Hepatocyte (in vitro differentiated cells): ENCODE measurements around the gene MATCAP1. TPM values are rescaled to one million over a fixed set of nuclear protein-coding genes. Genes with fewer than 3 reads are reported as not detected.

ENCODE experiments used
- DNase-seq: peaks from one replicate; pipeline ENCODE4 v3.0.0-alpha.2; 2016; ENCODE audit warnings: low spot score
- H2AFZ ChIP-seq: fragments of 200-600 bp; sonication (generic); 2 replicates; pipeline ENCODE4 v1.6.0; 2016; ENCODE audit warnings: antibody characterized with exemption, mild to moderate bottlenecking
- H3K27ac ChIP-seq: fragments of 200-600 bp; sonication (generic); 2 replicates; pipeline ENCODE4 v1.5.1; 2016; ENCODE audit warnings: mild to moderate bottlenecking
- H3K27me3 ChIP-seq: fragments of 200-600 bp; sonication (generic); 2 replicates; pipeline ENCODE4 v1.6.1; 2016
- H3K36me3 ChIP-seq: fragments of 200-600 bp; sonication (generic); replicated peaks from 2 replicates; pipeline ENCODE4 v1.5.1; 2016; ENCODE audit warnings: low read depth; ENCODE audit not compliant: insufficient read depth
- H3K4me1 ChIP-seq: fragments of 200-600 bp; sonication (generic); 2 replicates; pipeline ENCODE4 v1.5.1; 2016; ENCODE audit warnings: mild to moderate bottlenecking, moderate library complexity; ENCODE audit not compliant: insufficient read depth
- H3K4me2 ChIP-seq: fragments of 200-600 bp; sonication (generic); 2 replicates; pipeline ENCODE4 v1.6.0; 2016
- H3K4me3 ChIP-seq: fragments of 200-600 bp; sonication (generic); 2 replicates; pipeline ENCODE4 v1.5.1; 2016; ENCODE audit warnings: mild to moderate bottlenecking
- H3K79me2 ChIP-seq: fragments of 200-600 bp; sonication (generic); 2 replicates; pipeline ENCODE4 v1.6.0; 2017; ENCODE audit warnings: mild to moderate bottlenecking
- H3K9me2 ChIP-seq: fragments of 200-600 bp; sonication (generic); replicated peaks from 2 replicates; pipeline ENCODE4 v1.6.0; 2017; ENCODE audit warnings: mild to moderate bottlenecking; ENCODE audit not compliant: insufficient read depth
- H3K9me3 ChIP-seq: fragments of 200-600 bp; sonication (generic); 2 replicates; pipeline ENCODE4 v1.5.1; 2016; ENCODE audit warnings: low read depth, mild to moderate bottlenecking
- H4K20me1 ChIP-seq: fragments of 200-600 bp; sonication (generic); 2 replicates; pipeline ENCODE4 v1.6.0; 2016; ENCODE audit warnings: mild to moderate bottlenecking; ENCODE audit not compliant: insufficient read depth, poor library complexity, severe bottlenecking
- CTCF ChIP-seq: fragments of 200-600 bp; sonication (generic); IDR thresholded peaks from 2 replicates; pipeline ENCODE4 v1.5.1; 2016; ENCODE audit warnings: antibody characterized with exemption, mild to moderate bottlenecking; ENCODE audit not compliant: poor library complexity
- EZH2 ChIP-seq: fragments of 200-600 bp; sonication (generic); IDR thresholded peaks from 2 replicates; pipeline ENCODE4 v1.6.1; 2016; ENCODE audit warnings: antibody characterized with exemption, mild to moderate bottlenecking, borderline replicate concordance
- EZH2phosphoT487 ChIP-seq: fragments of 200-600 bp; sonication (generic); IDR thresholded peaks from one replicate; pipeline ENCODE4 v1.6.1; 2018; ENCODE audit warnings: antibody characterized with exemption, mild to moderate bottlenecking, low read depth, moderate library complexity; ENCODE audit not compliant: unreplicated experiment, severe bottlenecking
- WGBS: methylation state at CpG from one replicate; pipeline ENCODE4 v1.1.6; 2016; ENCODE audit warnings: low lambda C conversion rate; ENCODE audit errors: missing lambda C conversion rate; 5-methylcytosine and 5-hydroxymethylcytosine counted together
- polyA plus RNA-seq: library from polyadenylated mRNA; unstranded; fragments of >200 nt; fragmentation: Nextera tagmentation; extraction: Ambion mirVana; gene quantifications from 2 replicates; pipeline ENCODE4 v1.2.1, GENCODE V29; 2016
- total RNA-seq: library from RNA; depleted of rRNA; stranded (reverse); fragments of >200 nt; gene quantifications from 2 replicates; pipeline ENCODE4 v1.2.3, GENCODE V29; 2014

Gene MATCAP1
- total and polyA plus RNA-seq, 2 experiments from 2014 or later: 22.3 to 25.4 TPM

GRCh38 chr16:67163164-67163998 is 20.4 kb downstream of the MATCAP1 start:
- no peaks in the 10 kb centered on the region for H3K9me3 ChIP-seq
- H3K36me3 ChIP-seq: no peaks in the 10 kb centered on the region
- no peaks in the 10 kb centered on the region for H3K79me2 ChIP-seq
- H2AFZ ChIP-seq: peak overlapping the region; percentile 28
- no peaks in the 10 kb centered on the region for H3K9me2 ChIP-seq
- H3K4me2 ChIP-seq: peak overlapping the region; percentile 90
- H3K27ac ChIP-seq: no peak overlapping the region
- DNase-seq: no peak
- peaks cover 70% of the 10 kb centered on the region for H3K27me3 ChIP-seq
- TF ChIP-seq EZH2phosphoT487: no peak
- no peak for TF ChIP-seq CTCF
- peak; percentile 23 for TF ChIP-seq EZH2
- peaks cover 4% of the 10 kb centered on the region for H4K20me1 ChIP-seq
- WGBS: 4% methylated on average over 95 of the region's 99 CpGs
- H3K4me3 ChIP-seq: no peak overlapping the region
- peaks cover 40% of the 10 kb centered on the region for H3K4me1 ChIP-seq

GRCh38 chr16:67162506-67163163 is 21.1 kb downstream of the MATCAP1 start:
- H2AFZ ChIP-seq: no peak overlapping the region
- no peaks in the 10 kb centered on the region for H3K36me3 ChIP-seq
- no peak overlapping the region for H3K27ac ChIP-seq
- no peak overlapping the region for H3K4me3 ChIP-seq
- H3K27me3 ChIP-seq: peaks cover 63% of the 10 kb centered on the region
- no peak for DNase-seq
- no peaks in the 10 kb centered on the region for H3K9me3 ChIP-seq
- H3K4me1 ChIP-seq: peaks cover 40% of the 10 kb centered on the region
- WGBS: 11% methylated on average over 43 of the region's 44 CpGs
- peaks cover 4% of the 10 kb centered on the region for H4K20me1 ChIP-seq
- peak overlapping the region; percentile 90 for H3K4me2 ChIP-seq
- H3K79me2 ChIP-seq: no peaks in the 10 kb centered on the region
- TF ChIP-seq EZH2 (peak; percentile 20), EZH2phosphoT487 (no peak)
- no peaks in the 10 kb centered on the region for H3K9me2 ChIP-seq

DNA sequence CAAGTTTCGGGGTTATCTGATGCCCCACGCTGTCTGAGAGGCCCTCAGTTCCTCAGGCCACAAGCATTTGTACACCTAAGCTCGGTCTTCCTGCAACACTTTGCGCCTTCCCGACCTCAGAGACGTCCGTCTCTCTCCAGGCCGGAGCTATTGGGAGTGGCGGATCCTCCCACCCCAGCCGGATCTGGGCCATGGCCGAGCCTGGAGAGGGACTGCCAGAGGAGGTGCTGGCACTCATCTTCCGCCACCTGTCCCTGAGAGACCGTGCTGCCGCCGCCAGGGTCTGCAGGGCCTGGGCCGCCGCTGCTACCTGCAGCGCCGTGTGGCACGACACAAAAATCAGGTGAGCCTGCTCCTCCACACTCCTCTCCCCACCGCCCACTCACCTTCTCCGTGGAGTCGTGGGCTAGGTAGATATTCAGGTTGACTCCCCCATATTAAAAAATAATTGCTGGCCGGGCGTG is 22.1 kb downstream of the MATCAP1 start:
- Histone ChIP-seq H3K9me2 (no peaks in the 10 kb centered on the region), H3K4me3 (no peak overlapping the region), H3K36me3 (no peaks in the 10 kb centered on the region), H3K27me3 (peaks cover 61% of the 10 kb centered on the region), H3K4me2 (peak overlapping the region; percentile 97), H3K79me2 (no peaks in the 10 kb centered on the region), H3K27ac (no peak overlapping the region), H4K20me1 (peaks cover 4% of the 10 kb centered on the region), H3K9me3 (no peaks in the 10 kb centered on the region), H3K4me1 (peaks cover 40% of the 10 kb centered on the region), H2AFZ (no peak overlapping the region)
- WGBS: 35% methylated on average over 25 of the region's 25 CpGs
- no peak for DNase-seq
- TF ChIP-seq EZH2 (peak; percentile 22), EZH2phosphoT487 (no peak), CTCF (no peak)
